ENCODE results near the gene SHD. TPM values are rescaled to one million over a fixed set of nuclear protein-coding genes. Genes with fewer than 3 reads are reported as not detected.
"Not testable (repeated sequence)": the region's sequence is repeated elsewhere in the genome, so short reads cannot be mapped to it uniquely, and the experiment has no call there.

Gene SHD
- total RNA-seq, 1 donor from 2014 or later, result 4.8 TPM

DNA sequence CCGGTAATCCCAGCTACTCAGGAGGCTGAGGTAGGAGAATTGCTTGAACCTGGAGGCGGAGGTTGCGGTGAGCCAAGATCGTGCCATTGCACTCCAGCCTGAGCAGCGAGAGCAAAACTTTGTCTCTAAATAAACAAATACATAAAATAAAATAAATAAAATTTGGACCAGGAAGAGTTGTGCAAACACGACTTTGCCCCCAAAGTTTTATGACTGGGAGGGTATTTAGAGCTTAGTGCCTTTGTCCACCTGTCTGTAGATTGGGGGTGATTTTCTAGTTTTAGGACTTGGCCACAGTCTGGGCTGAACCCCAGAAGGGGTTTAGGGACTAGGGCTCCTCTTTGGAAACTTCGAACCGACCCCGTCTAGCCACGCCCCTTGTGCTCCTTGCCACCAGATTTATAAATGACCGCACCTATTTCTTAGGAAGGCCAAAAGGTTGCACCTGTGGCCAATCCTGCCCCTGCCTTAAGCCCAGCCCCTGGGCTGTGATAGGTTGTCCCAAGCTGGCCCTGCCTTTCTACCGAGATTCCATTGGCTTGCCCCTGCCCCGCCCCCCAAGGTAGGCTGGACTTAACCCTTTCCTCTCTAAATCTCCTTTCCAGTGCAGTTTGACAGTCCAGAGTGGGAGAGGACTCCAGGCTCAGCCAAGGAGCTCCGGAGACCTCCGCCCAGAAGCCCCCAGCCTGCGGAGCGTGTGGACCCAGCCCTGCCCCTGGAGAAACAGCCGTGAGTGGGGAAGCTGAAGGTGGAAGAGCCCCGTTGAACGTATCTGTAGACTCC lies 5.3 kb downstream of the SHD start:
- TF ChIP-seq, protein P1, sequence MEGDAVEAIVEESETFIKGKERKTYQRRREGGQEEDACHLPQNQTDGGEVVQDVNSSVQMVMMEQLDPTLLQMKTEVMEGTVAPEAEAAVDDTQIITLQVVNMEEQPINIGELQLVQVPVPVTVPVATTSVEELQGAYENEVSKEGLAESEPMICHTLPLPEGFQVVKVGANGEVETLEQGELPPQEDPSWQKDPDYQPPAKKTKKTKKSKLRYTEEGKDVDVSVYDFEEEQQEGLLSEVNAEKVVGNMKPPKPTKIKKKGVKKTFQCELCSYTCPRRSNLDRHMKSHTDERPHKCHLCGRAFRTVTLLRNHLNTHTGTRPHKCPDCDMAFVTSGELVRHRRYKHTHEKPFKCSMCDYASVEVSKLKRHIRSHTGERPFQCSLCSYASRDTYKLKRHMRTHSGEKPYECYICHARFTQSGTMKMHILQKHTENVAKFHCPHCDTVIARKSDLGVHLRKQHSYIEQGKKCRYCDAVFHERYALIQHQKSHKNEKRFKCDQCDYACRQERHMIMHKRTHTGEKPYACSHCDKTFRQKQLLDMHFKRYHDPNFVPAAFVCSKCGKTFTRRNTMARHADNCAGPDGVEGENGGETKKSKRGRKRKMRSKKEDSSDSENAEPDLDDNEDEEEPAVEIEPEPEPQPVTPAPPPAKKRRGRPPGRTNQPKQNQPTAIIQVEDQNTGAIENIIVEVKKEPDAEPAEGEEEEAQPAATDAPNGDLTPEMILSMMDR (IDR thresholded peaks at IDR 0.05; ENCODE audit: unreplicated experiment), result no peak
- no peaks in the 10 kb centered on the region for H3K36me3 Mint-ChIP-seq
- no peaks in the 10 kb centered on the region for H3K9me3 Mint-ChIP-seq
- no peak overlapping the region for H3K4me3 Mint-ChIP-seq
- peaks cover 3% of the 10 kb centered on the region for H3K4me1 Mint-ChIP-seq
- H3K27ac Mint-ChIP-seq, result no peak overlapping the region
- H3K27me3 Mint-ChIP-seq (ENCODE audit: low read depth), result peaks cover 39% of the 10 kb centered on the region
- DNase-seq (ENCODE audit: low spot score in 2 of 2, unreplicated experiment in 2 of 2), result no peak

DNA sequence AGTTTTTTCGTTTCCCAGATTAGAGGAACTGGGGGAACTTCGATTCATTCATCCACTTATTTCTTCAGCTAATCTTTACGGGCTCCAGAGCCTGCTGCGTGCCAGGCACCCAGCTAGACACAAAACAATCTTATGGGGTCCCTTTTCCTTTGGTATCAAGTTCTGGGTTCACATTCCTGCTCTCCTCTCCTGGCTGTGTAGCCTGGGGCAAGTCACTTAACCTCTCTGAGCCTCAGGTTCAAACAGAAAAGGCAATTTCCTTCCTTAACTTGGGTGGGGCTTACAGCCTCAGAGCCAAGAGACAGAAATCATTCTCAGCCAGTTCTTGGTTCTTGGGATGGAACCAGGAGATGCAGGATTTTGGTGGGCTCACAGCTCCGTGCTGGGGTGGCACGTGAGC lies 5.9 kb downstream of the SHD start:
- no peak for DNase-seq (ENCODE audit: low spot score in 2 of 2, unreplicated experiment in 2 of 2)
- no peaks in the 10 kb centered on the region for H3K4me1 Mint-ChIP-seq
- H3K4me3 Mint-ChIP-seq, result no peak overlapping the region
- H3K27me3 Mint-ChIP-seq (ENCODE audit: low read depth), result peaks cover 35% of the 10 kb centered on the region
- H3K9me3 Mint-ChIP-seq, result no peaks in the 10 kb centered on the region
- no peak overlapping the region for H3K27ac Mint-ChIP-seq
- TF ChIP-seq, protein P1 (IDR thresholded peaks at IDR 0.05; ENCODE audit: unreplicated experiment), result no peak
- no peaks in the 10 kb centered on the region for H3K36me3 Mint-ChIP-seq

DNA sequence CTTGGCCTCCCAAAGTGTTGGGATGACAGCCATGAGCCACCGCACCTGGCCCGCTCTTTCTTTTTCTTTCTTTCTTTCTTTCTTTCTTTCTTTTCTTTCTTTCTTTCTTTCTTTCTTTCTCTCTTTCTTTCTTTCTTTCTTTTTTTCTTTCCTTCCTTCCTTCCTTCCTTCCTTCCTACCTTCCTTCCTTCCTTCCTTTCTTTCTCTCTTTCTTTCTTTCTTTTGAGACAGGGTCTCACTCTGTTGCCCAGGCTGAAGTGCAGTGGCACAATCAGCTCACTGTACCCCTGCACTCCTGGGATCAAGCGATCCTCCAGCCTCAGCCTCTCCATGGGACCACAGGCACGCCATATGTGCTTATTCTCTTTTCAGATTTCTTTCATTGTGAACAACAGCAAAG lies 7.1 kb downstream of the SHD start:
- H3K4me1 Mint-ChIP-seq; H3K36me3 Mint-ChIP-seq; H3K4me3 Mint-ChIP-seq; H3K27ac Mint-ChIP-seq; DNase-seq (ENCODE audit: low spot score in 2 of 2, unreplicated experiment in 2 of 2); H3K9me3 Mint-ChIP-seq: not testable (repeated sequence)
- peaks cover 24% of the 10 kb centered on the region for H3K27me3 Mint-ChIP-seq (ENCODE audit: low read depth)

DNA sequence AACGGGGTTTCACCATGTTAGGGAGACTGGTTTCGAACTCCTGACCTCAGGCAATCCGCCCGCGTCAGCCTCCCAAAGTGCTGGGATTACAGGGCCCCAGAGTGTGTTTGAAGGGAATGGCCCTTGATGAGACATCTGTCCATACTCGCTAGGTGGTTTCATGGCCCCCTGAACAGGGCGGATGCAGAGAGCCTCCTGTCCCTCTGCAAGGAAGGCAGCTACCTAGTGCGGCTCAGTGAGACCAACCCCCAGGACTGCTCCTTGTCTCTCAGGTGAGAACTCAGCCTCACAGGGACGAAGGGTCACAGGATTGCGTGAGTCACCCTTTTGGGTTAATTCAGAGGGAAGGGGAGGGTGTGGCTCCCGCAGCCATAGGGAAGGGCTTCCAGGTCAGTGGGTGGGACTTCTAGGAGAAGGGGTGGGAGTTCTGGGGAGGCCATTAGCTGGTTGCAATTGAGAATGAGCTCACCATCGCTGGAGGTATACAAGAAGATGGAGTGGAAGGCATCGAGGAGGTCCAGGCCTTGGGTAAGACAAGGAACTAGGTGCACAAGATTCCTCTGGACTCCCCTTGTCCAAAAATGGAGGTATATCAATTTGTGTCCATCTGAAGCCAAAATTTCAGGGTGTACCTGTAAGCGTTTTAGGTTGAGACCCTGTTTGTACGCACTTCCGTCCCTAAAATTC lies 9.2 kb downstream of the SHD start:
- no peak overlapping the region for H3K27ac Mint-ChIP-seq

DNA sequence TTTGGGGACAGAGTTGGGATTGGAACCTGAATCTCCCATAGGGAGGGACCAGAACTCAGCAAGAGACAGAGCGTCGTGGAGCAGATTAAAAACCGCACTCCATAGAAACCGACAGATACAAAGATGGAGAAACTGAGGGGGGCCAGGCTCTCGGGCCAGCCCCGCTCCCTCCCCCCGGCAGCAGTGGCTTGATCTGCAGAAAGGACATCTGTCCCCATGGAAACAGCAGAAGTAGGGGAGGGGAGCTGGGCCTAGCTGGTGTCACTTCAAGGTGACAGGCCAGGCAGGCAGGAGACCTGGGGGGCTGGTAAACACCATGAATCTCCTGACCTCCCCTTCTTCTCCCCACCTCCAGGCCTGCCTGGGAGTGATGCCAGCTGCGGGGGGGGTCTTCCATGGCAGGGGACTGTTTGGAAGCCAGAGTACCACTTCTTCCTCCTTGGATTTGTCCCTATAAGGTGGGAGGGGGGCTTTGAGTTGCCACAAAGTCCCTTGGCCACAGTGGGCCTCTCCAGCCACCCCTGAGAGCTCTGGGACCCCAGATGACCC lies 12.2 kb downstream of the SHD start:
- Mint-ChIP-seq H3K4me1 (no peaks in the 10 kb centered on the region), H3K36me3 (no peaks in the 10 kb centered on the region), H3K9me3 (no peaks in the 10 kb centered on the region), H3K4me3 (no peak overlapping the region), H3K27me3 (ENCODE audit: low read depth) (peaks cover 1% of the 10 kb centered on the region), H3K27ac (no peak overlapping the region)
- TF ChIP-seq, protein P1 (IDR thresholded peaks at IDR 0.05; ENCODE audit: unreplicated experiment), result no peak
- DNase-seq (ENCODE audit: low spot score in 2 of 2, unreplicated experiment in 2 of 2), result no peak

More for the DNA sequence above, 9.2 kb downstream of the SHD start:
- TF ChIP-seq, protein P1 (IDR thresholded peaks at IDR 0.05; ENCODE audit: unreplicated experiment), result no peak
- no peaks in the 10 kb centered on the region for H3K4me1 Mint-ChIP-seq
- H3K9me3 Mint-ChIP-seq, result no peaks in the 10 kb centered on the region
- DNase-seq (ENCODE audit: low spot score in 2 of 2, unreplicated experiment in 2 of 2), result no peak
- H3K36me3 Mint-ChIP-seq, result no peaks in the 10 kb centered on the region
- H3K4me3 Mint-ChIP-seq, result no peak overlapping the region
- H3K27me3 Mint-ChIP-seq (ENCODE audit: low read depth), result peaks cover 11% of the 10 kb centered on the region

DNA sequence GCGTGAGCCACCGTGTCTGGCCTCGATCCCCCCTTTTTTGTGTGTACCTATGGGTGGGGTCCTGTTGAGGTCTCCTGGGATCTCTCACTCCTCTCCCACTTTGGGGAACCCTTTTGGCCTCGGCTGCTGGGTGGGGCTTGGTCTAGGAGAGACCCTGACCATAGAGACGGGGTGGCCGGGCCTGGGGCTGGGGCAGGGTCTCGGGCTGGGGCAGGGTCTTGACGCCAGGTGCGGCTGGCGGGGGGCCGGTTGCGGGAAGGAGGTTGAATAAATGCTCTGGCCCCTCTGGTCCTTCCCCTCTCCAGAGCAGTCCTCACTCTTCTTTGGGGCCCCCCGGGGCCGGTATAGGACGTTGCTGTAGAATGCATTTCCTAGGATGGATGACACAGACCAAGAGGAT lies 13.4 kb downstream of the SHD start:
- Mint-ChIP-seq H3K4me3 (no peak overlapping the region), H3K36me3 (no peaks in the 10 kb centered on the region), H3K27me3 (ENCODE audit: low read depth) (no peaks in the 10 kb centered on the region), H3K9me3 (no peaks in the 10 kb centered on the region), H3K4me1 (no peaks in the 10 kb centered on the region), H3K27ac (no peak overlapping the region)
- TF ChIP-seq, protein P1 (IDR thresholded peaks at IDR 0.05; ENCODE audit: unreplicated experiment), result no peak
- DNase-seq (ENCODE audit: low spot score in 2 of 2, unreplicated experiment in 2 of 2), result no peak

All from mesothelial cell of epicardium (in vitro differentiated cells).